Stimulated activated CD8-positive, alpha-beta memory T cell treated with anti-CD3 and anti-CD28 coated beads, Interleukin-15, amount 100 ng/mL, for 24 hours (primary cell): ENCODE results near the gene TMEM222.

Source experiments
- DNase-seq: peaks from one replicate; pipeline ENCODE4 v3.0.0-alpha.2; 2020; ENCODE audit warnings: low read depth

TMEM222 gene

DNA sequence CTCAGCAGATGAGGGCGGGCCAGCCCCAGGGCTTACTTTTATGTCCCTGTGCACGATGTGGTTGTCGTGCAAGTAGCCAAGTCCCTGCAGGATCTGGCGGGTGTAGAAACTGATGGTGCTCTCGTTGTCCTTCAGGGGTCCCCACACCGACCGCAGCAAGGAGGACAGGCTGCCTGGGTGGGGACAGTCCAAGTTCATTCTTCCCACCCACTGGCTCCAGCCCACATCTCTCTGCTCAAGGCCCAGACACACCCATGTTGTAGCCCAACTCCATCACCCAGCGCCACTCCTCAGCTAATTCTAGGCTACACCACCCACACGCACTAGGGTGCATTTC lies 37.8 kb downstream of the TMEM222 start:
- DNase-seq = no peak

DNA sequence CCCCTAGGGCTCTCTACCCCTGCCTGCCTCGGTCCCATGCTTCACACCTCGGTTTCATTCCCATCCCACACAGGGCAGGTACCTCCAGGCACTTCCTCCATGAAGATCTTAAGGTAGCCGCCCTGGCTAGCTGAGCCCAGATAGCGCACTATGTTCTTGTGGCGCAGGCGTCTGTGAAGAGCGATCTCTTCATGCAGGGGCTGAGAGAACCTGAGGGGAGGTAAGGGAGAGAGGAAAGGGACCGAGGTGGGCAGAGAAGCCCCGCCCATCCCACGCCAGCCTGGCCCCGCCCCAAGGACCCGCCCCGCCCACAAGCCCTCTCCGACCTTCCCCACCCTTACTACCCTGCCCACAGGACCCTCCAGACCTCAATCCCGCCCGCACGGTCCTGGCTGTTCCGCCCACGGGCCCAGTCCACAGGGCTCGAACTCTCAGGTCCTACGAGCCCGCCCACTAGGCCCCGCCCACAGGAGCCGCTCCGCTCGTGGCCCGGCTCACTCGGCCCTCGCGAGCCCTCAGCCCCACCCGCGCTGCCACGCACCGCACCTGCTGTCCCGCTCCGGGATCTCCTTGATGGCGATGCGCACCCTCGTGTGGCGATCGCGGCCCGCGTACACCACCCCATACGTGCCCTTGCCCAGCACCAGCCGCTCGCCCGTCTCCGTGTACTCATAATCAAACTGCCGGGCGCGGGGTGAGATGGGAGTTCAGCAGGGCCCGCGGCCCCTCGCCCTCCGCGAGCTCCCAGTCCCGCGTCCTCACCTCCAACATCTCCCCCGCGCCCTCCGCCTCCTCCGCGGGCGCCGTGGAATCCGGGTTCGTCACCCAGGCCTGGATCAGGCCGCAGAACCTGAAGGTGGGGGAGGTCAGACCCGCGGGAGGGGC lies 38.4 kb downstream of the TMEM222 start:
- DNase-seq = no peak

DNA sequence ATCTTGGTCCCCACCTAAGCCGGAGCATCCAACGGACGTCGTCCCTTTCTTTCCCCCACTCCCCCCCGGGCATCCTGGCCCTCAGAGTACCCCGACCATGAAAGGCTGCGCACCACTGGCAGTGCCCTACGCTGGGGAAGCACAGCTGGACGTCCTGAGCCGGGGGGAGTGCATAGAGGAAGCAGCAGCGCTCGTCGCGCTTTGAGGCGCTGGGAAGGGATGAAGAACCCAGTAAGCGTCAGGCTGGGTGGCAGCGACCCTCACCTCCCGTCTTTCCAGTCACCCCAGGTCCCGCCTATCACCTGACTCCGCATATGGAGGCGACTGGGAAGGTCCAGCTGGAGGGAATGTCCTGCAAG lies 39.1 kb downstream of the TMEM222 start:
- DNase-seq = no peak

DNA sequence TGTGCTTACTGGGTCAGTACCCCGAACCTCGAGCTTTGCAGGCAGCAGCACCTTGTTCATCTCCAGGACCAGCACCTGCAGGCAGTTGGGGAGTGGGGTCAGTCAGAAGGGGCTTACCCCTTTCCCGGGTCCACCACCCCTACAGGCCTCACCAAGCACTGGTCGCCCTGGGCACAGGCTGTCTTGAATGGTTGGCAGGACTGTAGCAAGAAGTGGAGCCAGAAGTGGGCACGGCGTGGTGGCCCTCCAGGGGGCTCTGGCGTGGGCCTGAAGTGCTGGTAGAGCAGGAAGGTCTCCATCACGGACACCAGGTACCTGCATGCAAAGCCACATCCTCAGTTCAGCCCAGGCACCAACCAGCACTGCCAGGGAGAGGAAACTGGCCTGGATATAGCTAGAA lies 39.6 kb downstream of the TMEM222 start:
- DNase-seq = no peak

DNA sequence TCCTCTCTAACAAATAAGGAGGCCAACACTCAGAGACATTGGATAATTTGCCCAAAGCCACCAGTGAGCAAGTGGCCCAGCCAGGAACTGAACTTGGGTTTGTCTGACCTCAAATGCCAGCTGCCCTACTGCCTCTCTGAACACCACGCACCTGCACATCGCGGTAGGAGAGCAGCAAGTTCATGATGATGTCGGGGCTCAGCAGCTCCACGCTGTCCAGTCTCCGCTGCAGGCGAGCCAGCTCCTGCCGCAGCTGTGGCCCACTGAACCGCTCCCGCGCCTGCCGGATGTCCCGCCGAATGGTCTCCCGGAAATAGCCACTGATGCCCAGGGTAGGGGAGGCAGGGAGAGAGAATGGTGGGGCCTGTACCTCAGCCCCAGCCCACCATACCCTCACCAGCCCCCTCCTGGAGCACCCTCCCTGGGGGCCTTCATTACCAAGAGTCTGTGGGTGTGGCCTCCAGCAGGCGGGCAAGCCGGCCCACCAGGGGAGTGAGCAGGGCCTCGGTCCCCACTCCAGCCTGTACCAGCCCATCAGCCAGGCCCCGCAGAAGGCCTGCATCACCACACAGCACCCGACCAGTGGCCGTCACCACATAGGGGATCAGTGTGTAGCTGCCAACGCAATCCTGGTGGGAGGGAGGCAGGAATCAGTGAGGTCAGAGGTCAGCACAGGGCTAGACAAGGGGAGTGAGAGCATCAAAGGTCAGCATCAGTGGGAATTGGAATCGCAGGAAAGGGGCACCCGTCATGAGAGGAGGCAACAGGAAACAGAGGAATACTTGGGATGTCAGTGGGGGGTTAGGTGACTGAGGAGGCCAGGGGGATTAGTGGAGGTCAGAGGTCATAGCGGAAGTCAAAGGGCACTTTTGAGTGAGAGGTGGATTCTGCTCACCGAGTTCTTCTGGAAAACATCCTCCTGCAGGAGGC lies 42.1 kb downstream of the TMEM222 start:
- no peak for DNase-seq

DNA sequence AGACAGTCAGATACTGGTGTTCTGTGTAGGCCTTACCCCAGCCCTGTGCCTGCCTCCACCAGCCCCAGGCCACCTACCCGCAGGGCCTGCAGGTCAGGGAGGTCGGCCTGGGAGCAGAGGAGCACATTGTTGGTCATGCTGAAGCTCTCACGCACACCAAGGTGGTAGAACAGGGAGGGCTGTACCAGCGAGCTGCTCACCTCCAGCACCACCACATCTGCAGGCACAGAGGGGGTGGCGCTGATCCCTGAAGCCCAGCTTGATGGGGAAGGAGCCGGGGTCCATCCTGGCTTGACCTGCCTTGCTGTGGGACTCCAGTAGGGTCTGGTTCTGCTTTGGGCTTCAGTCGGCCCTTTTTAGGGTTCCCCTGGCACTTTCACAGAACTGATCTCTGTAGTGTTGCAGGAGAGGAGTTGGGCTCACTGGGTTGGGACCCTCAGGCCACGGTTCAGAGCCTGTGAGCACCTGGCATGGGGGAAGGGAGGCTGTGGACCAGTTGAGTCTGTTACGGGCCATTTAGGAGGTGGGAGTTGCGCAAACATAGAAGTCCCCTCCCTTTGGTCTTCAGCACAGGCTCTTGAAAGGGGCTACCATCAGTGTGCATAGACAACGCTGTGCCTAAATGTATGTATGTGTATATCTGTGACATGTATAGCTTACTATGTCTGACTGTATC lies 42.9 kb downstream of the TMEM222 start:
- DNase-seq = no peak

DNA sequence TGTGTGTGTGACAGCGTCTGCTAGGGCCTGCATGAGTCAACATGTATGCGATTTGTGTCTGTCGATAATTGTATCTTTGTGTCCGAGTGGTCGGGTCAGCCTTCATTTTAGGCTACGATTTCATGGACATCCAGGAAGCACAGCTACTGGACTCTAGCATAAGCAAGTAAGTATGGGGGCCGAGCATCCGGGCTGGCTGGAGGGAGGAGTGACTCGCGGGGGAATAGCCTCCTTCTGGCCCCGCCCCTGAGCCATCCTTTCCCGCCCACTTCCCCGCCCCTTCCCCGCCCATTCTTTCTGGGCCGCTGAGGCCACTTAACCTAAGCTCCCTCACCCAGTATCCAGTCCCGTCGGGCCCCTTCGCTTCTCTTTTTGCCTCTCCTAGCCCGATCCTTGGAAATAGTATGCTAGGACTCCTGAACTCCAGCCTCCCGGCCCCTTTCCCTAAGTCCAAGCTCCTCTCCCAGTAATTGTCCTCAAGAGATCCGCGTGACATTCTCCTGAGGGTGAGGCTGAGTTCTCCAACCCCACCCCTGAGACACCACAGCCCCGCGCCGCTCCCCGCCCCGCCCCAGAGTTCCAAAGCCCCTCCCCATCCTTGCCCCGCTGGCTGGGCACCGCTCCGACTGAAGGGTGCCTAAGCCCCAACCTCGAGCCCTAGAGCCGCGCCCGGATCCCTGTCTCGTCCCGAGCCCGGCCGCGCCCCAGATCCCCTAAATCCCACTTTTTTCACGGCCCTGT lies 43.6 kb downstream of the TMEM222 start:
- DNase-seq = peak; percentile 63

DNA sequence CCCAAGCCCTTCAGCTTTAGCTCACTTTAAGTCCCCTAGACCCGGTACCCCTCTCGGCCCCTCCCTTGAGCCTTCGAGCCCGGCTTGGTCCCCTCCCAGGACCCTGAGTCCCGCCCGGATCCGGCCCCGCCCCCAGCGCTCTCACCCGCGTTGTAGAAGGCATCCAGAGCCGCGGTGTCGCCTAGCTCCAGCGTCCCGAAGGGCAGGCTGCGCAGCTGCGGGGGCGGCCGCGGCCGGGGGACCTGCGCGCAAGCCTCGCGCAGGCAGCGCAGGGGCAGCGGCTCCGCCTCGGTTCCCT lies 44.1 kb downstream of the TMEM222 start:
- no peak for DNase-seq

DNA sequence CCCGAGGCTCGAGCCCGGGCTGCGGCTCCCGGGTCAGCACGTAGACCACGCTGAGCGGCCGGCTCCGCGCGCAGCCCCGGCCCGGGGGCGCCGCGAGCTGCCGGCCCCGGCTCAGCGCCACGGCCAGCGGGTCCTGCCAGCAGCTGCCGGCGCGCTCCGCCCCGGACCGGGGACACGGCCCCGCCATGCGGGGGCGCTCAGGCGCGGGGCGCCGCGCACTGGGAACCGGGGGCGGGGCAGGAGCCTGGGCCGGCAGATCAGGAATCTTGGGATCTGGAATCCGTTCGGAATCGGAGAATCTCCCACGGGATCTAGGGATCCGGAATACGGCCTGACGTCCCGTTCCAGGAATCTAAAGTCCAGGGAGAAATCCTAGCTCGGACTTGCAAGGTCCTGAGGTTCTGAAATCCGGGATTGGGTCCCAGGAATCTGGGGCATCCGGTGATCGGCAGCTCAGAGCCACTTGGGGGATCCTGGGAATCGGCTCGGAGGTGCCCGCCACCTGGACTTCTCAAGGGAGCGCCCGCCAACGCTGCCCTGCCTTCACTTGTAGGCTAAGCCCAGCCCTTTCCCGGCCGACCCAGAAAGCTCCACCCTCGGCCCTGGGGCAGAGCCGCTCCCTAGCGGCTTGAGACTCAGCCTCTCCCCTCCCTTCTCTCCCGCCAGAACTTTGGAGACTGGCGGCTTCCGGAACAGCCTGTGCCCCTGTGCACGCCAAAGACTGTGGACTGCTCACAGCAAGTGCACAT lies 44.6 kb downstream of the TMEM222 start, which contains the start of gene MAP3K6:
Gene MAP3K6, minus strand, starts transcription at position 551 of the 749 bp plus-strand sequence. Its CDS starts 364 bp downstream, at position 187.
- DNase-seq = no peak

DNA sequence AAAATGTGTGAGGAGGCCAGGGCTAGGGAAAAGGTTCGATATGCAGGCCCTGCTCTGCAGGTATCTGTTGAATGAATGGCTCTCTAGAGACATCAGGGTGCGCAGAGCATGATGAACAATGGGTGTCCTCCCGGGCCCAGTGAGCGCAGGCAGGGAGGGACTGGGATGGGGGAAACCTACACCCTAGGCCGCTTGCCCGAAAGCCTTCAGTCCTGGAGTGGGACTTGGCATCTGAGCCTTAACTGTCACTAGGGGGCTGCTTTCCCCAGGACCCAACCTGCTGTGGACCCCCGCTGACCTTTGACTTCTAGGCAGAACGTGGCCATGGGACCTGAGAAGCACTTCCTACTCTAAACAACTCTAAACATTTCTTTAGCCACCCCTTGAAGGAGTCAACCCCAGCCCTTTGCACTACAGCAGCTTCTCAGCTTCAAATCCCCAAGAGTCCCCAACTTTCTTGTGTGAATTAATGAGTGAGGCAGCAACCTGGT lies 45.2 kb downstream of the TMEM222 start:
- no peak for DNase-seq

DNA sequence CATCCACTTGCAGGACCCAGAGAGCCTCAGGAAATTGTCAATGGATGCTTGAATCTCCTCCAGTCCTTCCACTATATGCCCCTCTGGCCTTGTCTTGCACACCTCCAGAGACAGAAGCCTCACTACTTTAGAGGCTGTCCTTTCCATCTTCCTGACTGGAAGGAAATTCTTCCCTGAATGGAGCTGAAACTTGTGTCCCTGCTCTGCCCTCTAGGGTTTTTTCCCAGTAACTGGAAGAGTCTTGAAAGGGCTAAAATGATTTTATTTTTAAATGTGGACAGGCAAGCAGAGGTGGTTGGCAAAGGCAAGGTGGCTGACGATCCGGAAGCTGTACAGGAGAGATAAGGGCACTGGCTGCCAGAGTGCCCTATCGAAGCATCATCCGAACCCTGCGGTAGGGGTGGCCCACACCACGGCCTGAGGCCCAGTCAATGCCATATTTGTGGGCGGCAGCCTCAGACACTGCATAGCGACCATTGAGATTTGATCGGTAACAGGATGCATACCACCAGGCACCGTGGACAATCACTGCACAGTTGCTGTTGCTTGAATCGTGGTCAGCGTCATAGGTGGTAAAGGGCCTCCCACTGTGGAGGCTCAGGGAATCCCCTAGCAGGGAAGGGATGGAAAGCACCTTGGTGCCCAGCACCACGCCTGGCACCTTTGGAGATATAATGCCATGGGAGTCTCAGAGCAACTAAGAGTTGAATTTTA lies 47.1 kb downstream of the TMEM222 start:
- DNase-seq = no peak

DNA sequence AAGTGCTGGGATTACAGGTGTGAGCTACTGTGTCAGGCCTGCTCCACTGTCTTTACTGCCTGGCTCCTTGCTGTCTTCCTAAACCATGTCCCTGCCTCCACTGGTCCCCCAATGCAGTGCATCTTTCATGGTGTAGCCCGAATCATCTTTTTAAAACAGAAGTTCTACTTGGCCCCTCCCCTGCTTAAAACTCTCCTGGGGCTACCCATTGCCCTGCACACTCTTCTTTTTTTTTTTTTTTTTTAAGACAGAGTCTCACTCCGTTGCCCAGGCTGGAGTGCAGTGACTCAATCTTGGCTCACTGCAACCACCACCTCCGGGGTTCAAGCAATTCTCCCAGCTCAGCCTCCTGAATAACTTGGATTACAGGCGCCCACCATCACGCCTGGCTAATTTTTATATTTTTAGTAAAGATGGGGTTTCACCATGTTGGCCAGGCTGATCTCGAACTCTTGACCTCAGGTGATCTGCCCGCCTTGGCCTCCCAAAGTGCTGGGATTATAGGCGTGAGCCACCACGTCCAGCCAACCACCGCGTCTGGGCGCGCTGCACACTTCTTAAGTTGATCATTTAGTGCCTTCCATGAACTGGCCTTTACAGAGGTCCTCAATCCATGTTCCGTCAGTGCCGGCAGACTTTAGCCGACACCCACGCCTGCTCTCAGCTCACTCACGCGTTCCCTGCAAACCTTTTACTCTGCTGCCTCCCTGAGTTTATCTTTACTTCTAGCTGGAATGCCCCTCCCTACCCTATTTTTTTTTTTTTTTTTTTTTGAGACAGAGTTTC lies 50.3 kb downstream of the TMEM222 start:
- no peak for DNase-seq

DNA sequence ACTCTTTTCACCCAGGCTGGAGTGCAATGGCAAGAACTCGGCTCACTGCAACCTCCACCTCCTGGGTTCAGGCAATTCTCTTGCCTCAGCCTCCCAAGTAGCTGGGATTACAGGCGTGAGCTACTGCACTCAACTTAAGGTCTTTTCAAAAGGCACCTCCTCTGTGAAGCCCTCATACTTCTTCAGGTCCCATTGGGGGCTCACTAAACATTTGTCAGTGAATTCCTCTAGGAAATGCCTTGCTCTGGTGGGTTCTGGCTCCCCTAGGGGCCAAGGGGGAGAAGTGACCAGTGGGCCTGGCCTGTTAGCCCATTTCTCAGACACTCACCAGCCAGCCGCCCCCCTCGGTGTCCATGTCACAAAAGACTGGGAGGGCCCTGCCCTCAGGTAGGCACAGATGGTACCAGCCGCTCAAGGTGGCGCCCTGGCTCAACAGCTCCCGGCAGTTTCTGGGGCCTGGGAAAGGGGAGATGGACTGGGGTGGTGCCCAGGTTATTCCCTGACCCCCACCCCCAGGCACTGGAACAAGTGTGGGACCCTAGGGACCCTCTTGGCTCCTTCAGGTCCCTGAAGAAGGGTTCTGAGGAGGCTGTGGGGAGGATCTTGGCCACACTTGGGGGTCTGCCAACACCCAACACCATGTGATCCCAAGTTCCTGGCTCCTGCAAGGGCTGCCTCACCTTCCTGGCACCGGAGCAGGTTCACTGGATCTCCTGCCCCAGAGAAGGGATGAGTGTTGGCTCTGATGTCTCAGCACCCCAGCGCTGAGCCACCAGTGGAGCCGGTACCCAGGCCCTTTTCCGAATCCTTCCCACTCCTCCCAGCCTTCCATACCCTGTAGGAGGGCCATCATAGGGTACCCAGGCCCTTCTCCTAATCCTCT lies 51.1 kb downstream of the TMEM222 start:
- DNase-seq = no peak

DNA sequence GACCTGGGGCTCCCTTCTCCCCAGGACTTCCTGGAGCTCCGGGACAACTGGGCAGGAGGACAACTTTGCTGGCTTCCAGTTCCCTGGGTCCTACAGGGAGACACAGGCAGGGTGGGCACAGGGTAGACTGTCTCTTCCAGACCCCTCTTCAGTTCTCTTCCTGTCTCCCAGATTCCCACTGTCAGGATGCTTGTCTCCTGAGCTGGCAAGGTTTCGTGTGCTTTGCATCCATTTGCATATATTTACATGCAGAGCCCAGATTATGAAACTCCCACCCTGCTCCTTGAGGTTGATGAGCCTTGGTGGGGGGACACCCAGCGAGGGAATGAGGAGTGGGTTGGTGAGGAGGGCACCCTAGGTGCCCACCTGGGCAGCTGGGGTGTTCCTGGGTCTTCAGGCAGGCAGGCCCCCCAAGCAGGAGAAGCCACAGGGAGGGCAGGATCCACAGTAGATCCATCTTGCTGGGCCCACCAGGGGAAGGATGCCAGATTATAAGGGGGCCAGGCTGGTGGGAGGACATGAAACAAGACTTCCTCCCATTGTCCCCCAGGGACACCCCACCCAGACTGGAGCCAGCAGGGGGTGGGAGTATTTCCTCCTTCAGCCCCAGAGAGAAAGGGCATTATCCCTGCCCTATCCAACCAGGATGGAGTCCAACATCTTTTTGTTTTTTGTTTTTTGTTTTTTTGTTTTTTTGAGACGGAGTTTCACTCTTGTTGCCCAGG lies 52.6 kb downstream of the TMEM222 start, which contains the start of gene FCN3:
Gene FCN3, minus strand, starts transcription at position 463 of the 725 bp plus-strand sequence. Its CDS starts 6 bp downstream, at position 457.
- DNase-seq = no peak

DNA sequence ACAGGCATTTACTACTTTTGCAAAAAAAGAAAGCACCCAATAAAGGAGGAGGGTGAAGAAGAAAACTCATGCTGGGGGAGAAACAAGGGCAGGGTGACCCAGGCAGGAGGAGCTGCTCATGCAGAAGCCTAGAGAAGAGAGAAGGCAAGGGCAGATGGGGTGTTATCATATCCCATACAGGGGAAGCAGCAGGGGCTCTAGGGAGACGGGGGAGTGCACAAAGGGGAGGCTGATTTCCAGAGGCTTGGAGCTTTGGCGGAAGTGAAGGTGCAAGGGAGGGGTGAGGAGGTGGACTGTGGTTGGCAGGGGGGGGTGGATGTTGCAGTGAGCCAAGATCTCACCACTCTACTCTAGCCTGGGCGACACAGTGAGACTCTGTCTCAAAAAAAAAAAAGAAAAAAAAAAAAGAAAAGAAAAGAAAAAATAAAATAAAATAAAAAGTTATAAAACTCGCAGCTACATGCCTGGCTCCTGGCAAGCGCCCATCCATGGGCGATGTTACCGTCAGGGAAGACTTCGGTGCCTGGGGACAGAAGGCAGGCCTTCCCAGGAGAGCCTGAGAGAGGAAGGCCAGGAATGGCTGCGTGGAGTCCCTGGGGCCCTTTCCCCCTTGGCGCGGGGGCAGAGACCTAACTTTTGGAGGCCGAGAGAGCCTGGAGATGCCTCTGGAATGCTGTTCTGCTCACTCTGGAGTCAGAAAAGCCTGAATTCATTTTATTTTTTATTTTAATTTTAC lies 56.0 kb downstream of the TMEM222 start:
- DNase-seq = no peak

DNA sequence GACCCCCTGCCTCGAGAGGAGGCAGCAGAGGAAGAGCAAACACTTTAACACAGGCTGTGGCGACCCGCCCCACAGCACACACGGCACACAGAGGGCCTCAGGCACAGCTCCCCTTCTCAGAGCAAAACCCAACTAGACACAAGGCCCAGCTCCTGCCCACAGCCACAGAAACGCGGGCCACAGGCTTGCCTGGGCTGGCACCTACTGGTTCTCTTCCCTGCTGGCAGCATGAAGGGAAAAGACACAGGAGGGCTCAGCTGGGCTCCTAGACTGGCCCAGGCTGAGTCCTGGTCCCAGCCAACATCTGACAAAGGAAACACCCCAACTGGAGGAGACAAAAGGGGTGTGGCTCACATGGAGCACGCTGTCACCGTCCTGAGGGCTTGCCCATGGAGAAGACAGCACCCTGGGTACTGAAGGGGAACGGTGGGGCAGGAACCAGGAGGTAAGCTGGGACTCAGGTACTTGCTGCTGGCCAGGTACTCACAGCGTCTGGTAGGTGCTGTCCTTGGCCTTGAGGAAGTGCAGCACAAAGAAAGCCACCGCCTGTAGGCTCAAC lies 57.7 kb downstream of the TMEM222 start:
- no peak for DNase-seq

DNA sequence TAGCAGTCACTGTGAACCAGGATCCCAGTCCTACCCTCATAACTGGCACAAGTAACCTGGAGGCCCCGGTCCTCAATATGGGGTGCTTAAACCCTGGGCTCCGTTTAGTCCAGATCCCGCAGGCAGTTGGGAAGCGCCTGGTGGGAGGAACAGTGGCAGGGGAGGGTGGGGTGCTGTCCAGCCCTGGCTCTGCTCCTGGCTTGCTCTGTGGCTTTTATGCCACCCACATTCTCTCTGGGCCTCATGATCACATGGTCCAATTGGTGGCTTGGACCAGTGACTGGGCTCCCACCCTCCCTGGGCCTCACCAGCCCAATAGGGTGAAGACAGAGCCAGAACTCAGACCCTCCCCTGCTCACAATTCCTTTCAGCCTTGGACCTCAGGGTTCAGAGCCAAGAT lies 58.3 kb downstream of the TMEM222 start:
- DNase-seq = no peak
